SK-N-MC (cell line): ENCODE measurements around the gene ZCCHC24.

ENCODE experiments used
- DNase-seq: peaks from one replicate; pipeline ENCODE4 v3.0.0-alpha.2; 2011; ENCODE audit warnings: low read depth, low spot score
- H3K27ac ChIP-seq: fragments of 200-600 bp; sonication (generic); 2 replicates; pipeline ENCODE4 v1.5.1; 2016; ENCODE audit warnings: mixed run types
- H3K36me3 ChIP-seq: fragments of 200-600 bp; sonication (generic); 2 replicates; pipeline ENCODE4 v1.6.1; 2017; ENCODE audit warnings: antibody characterized with exemption, low read length, mixed read lengths; ENCODE audit not compliant: insufficient read depth
- H3K4me3 ChIP-seq: fragments of 200-600 bp; sonication (generic); 2 replicates; pipeline ENCODE4 v1.5.1; 2016
- H3K9ac ChIP-seq: fragments of 200-600 bp; sonication (generic); 2 replicates; pipeline ENCODE4 v1.8.0; 2017; ENCODE audit warnings: mixed run types, mixed read lengths; ENCODE audit not compliant: insufficient read length
- H3K9me3 ChIP-seq: fragments of 200-600 bp; sonication (generic); 2 replicates; pipeline ENCODE4 v1.6.1; 2017; ENCODE audit warnings: low read depth, mild to moderate bottlenecking, antibody characterized with exemption, low read length, moderate library complexity, mixed read lengths
- EZH2 ChIP-seq: fragments of 200-600 bp; sonication (generic); IDR thresholded peaks from one replicate; pipeline ENCODE4 v1.6.1; 2017; ENCODE audit warnings: antibody characterized with exemption
- FOXP2 ChIP-seq: optimal IDR thresholded peaks from 2 replicates; pipeline ENCODE3; 2011; ENCODE audit warnings: mild to moderate bottlenecking, moderate library complexity; ENCODE audit not compliant: insufficient read depth; ENCODE audit errors: extremely low read length, control extremely low read depth
- POLR2AphosphoS5 ChIP-seq: IDR thresholded peaks from 2 replicates; pipeline ENCODE4 v1.6.1; 2012; ENCODE audit warnings: mild to moderate bottlenecking, low read depth, low read length, borderline replicate concordance

Gene ZCCHC24

GRCh38 chr10:79404231-79404609 lies 41.2 kb downstream of the ZCCHC24 start:
- Histone ChIP-seq H3K9ac (no peak overlapping the region), H3K27ac (peak overlapping the region; percentile 91), H3K36me3 (no peaks in the 10 kb centered on the region), H3K4me3 (peak overlapping the region; percentile 47), H3K9me3 (no peaks in the 10 kb centered on the region)
- TF ChIP-seq EZH2 (no peak), FOXP2 (no peak), POLR2AphosphoS5 (no peak)
- DNase-seq: peak; percentile 42

GRCh38 chr10:79403441-79404230 lies 41.8 kb downstream of the ZCCHC24 start:
- no peak for DNase-seq
- peak overlapping the region; percentile 91 for H3K27ac ChIP-seq
- H3K9ac ChIP-seq: no peak overlapping the region
- no peaks in the 10 kb centered on the region for H3K9me3 ChIP-seq
- H3K36me3 ChIP-seq: no peaks in the 10 kb centered on the region
- H3K4me3 ChIP-seq: peak overlapping the region; percentile 47
- no peak for TF ChIP-seq FOXP2
- TF ChIP-seq EZH2: no peak
- no peak for TF ChIP-seq POLR2AphosphoS5

- Histone ChIP-seq H3K9me3 (no peaks in the 10 kb centered on the region), H3K4me3 (no peak overlapping the region), H3K36me3 (no peaks in the 10 kb centered on the region), H3K9ac (no peak overlapping the region), H3K27ac (no peak overlapping the region)
- TF ChIP-seq POLR2AphosphoS5: no peak
- no peak for TF ChIP-seq EZH2
- no peak for DNase-seq
Observed at GRCh38 chr10:79402951-79403350, 42.5 kb downstream of the ZCCHC24 start.

GRCh38 chr10:79402625-79402946 lies 42.8 kb downstream of the ZCCHC24 start:
- no peak overlapping the region for H3K9ac ChIP-seq
- no peak for DNase-seq
- H3K9me3 ChIP-seq: no peaks in the 10 kb centered on the region
- H3K27ac ChIP-seq: no peak overlapping the region
- H3K4me3 ChIP-seq: no peak overlapping the region
- no peak for TF ChIP-seq FOXP2
- TF ChIP-seq EZH2: no peak
- no peak for TF ChIP-seq POLR2AphosphoS5
- H3K36me3 ChIP-seq: no peaks in the 10 kb centered on the region

GRCh38 chr10:79401015-79401921 lies 44.2 kb downstream of the ZCCHC24 start:
- no peak for DNase-seq

GRCh38 chr10:79400146-79401004 lies 45.0 kb downstream of the ZCCHC24 start:
- DNase-seq: no peak
- Histone ChIP-seq H3K9me3 (no peaks in the 10 kb centered on the region), H3K9ac (no peak overlapping the region), H3K36me3 (no peaks in the 10 kb centered on the region), H3K4me3 (no peak overlapping the region; the same call in 1 of the 2 replicates), H3K27ac (no peak overlapping the region)
- TF ChIP-seq POLR2AphosphoS5 (no peak), EZH2 (no peak), FOXP2 (no peak)

More at GRCh38 chr10:79401015-79401921, 44.2 kb downstream of the ZCCHC24 start:
- Histone ChIP-seq H3K9me3 (no peaks in the 10 kb centered on the region), H3K27ac (no peak overlapping the region), H3K4me3 (no peak overlapping the region), H3K36me3 (no peaks in the 10 kb centered on the region), H3K9ac (no peak overlapping the region)
- TF ChIP-seq EZH2 (no peak), POLR2AphosphoS5 (no peak), FOXP2 (no peak)

- TF ChIP-seq EZH2 (no peak), FOXP2 (peak; percentile 6)
- peak overlapping the region; percentile 59 for H3K9ac ChIP-seq
- no peaks in the 10 kb centered on the region for H3K36me3 ChIP-seq
- no peaks in the 10 kb centered on the region for H3K9me3 ChIP-seq
- DNase-seq: no peak
- peak overlapping the region; percentile 93 for H3K27ac ChIP-seq
- peak overlapping the region; percentile 61 for H3K4me3 ChIP-seq
Observed at GRCh38 chr10:79399223-79399831, 46.1 kb downstream of the ZCCHC24 start.
